Activated CD4-positive, CD25-positive, alpha-beta regulatory T cell (primary cell): ENCODE measurements around the gene PRSS35.
"Not testable (repeated sequence)": the region's sequence is repeated elsewhere in the genome, so short reads cannot be mapped to it uniquely, and the experiment has no call there.

Experiments used
- DNase-seq, 4 experiments: peaks; one replicate each; lab custom pipeline; 2025; lab: John Stamatoyannopoulos, UW

The PRSS35 gene

DNA sequence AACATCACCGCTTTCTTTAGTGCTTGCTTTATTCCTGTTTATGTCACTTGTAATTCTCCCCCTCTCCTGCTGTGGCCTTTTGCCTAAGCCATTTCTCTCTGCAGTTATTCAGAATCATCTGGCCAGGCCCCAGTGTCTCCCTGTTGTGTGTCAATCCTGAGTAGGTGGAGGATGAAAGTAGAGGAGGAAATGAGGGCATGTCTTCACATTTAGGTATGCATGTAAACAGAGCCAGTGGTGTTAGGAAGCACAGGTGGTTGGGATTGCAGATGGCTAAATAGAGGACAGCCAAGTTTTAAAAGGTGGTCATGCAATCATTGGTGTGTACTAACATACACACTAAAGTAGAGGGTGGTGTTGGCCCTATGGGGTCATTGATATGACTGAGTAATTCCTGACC is 5.2 kb downstream of the PRSS35 start:
- no peak for DNase-seq

- DNase-seq = no peak
These were observed 6.6 kb downstream of the PRSS35 start for GRCh38 chr6:83518816-83519480.

DNA sequence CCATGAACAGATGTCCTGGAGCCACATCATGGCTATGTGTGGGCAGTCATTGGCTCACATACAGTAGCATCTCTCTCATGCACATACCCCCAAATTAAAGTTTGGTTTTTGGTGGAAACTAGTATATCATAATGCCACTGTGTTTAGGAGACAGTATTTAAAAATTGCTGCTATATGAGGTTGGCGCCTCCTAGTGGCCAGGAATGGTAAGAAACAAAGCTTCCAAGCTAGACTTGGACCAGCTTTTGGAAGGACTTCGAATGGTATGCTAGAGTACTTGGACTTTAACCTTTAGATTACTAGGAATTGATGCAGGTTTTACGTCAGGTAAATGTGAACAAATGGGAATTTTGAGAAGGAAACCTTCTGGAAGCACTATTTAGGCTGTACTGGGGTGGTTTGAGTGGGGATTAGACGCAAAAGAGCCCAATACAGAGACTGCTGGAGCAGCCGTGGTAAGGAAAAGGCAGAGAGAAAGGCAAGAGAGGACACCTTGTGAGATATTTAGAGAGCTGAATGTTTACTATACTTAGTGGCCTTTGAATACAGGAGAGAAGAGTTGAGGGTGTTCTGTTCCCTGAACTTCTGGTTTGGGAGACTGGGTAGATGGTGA is 23.8 kb downstream of the PRSS35 start:
- peak in 2 of 4 experiments; percentile 0 to 12 for DNase-seq

- no peak for DNase-seq
These were observed 24.6 kb downstream of the PRSS35 start for GRCh38 chr6:83536647-83537589.

DNA sequence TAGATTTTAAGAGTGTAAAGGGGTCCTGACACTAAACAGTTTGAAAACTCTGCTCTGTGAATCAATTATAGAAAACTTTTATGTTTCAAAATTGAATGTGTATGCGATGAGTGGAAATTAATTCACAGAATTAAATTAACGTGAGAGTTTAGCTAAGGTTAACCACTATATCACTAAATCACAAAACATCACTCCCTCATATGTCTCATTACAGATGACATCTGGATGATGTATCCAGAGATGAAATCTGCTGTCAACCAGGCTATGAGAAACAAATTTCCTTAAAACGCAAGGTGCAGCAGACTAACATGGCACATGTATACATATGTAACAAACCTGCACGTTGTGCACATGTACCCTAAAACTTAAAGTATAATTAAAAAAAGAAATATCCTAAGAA is 27.3 kb downstream of the PRSS35 start:
- no peak for DNase-seq

DNA sequence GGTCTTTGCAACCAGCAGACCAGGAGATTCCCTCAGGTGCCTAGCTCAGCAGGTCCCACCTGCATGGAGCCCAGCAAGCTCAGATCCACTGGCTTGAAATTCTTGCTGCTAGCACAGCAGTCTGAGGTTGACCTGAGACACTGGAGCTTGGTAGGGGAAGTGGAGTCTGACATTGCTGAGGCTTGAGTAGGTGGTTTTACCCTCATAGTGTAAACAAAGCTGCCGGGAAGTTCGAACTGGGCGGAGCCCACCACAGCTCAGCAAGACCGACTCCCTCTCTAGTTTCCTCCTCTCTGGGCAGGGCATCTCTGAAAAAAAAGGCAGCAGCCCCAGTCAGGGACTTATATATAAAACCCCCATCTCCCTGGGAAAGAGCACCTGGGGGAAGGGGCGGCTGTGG is 34.3 kb downstream of the PRSS35 start:
- DNase-seq = no peak

GRCh38 chr6:83550482-83550881 is 38.1 kb downstream of the PRSS35 start:
- DNase-seq = not testable (repeated sequence)

DNA sequence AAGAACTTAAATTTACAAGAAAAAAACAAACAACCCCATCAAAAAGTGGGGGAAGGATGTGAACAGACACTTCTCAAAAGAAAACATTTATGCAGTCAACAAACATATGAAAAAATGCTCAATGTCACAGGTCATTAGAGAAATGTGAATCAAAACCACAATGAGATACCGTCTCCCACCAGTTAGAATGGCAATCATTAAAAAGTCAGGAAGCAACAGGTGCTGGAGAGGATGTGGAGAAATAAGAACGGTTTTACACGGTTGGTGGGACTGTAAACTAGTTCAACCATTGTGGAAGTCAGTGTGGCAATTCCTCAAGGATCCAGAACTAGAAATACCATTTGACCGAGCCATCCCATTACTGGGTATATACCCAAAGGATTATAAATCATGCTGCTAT is 39.4 kb downstream of the PRSS35 start:
- DNase-seq = not testable (repeated sequence)

- no peak for DNase-seq
These were observed 44.5 kb downstream of the PRSS35 start for GRCh38 chr6:83556871-83557270.

DNA sequence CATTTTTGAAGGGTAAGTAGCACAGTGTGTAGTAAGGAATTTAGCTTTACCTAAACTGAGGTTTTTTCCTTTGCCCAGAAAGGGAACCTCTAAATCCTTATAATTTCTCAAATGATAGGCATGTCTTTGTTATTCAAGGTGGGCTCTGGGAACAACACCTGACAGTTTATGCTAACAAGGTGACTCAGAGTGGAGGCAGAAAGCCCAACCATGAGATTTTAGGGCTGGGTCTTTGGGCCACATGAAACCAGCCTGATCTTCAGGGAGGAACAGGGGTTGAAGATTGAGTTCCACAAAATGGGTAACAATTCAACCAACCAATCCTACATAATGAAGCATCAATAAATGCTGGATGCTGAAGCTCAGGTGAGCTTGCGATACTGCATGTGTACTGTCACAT is 46.6 kb downstream of the PRSS35 start:
- DNase-seq = no peak

GRCh38 chr6:83571663-83572185 is 59.4 kb downstream of the PRSS35 start:
- not testable (repeated sequence) for DNase-seq

GRCh38 chr6:83574783-83575182 is 62.4 kb downstream of the PRSS35 start:
- no peak for DNase-seq
